Endothelial cell of umbilical vein (primary cell): ENCODE measurements around the gene GALNT2. TPM values are rescaled to one million over a fixed set of nuclear protein-coding genes. Genes with fewer than 3 reads are reported as not detected.

Experiments used
- BruUV-seq: library from RNA; stranded (reverse); fragments of 400-500 nt; replicated peaks from 2 replicates; lab custom pipeline; 2021; lab: Mats Ljungman, UMichigan
- CTCF ChIA-PET: fragments of 300-600, 350-600 bp; sonication (Branson Sonifier 250); formaldehyde crosslinking; loops from one replicate; lab custom pipeline; 2021; ENCODE audit warnings: antibody characterized with exemption, inconsistent platforms; lab: Charles Lee
- POLR2A ChIA-PET: fragments of 300-600, 350-600 bp; sonication (Branson Sonifier 250); formaldehyde crosslinking; loops from one replicate; lab custom pipeline; 2021; ENCODE audit warnings: antibody characterized with exemption, inconsistent platforms; lab: Charles Lee
- DNase-seq: peaks from one replicate; pipeline ENCODE4 v3.0.0-alpha.2; 2011; ENCODE audit warnings: low read depth, low spot score
- FAIRE-seq: peaks from 2 replicates; lab custom pipeline; 2011; peaks lifted over from hg19 to GRCh38; lab: Jason Lieb, UNC
- H2AFZ ChIP-seq: 2 replicates; pipeline ENCODE4 v1.6.0; 2012; ENCODE audit warnings: low read depth, low read length, control low read depth, inconsistent platforms
- H3K27ac ChIP-seq: 2 replicates; pipeline ENCODE4 v1.5.1; 2011; ENCODE audit warnings: low read depth, mild to moderate bottlenecking, control low read depth, low read length, moderate library complexity; ENCODE audit not compliant: insufficient read depth
- H3K27me3 ChIP-seq, 2 experiments: 2 replicates each; pipeline versions ENCODE4 v1.6.0 to v1.6.1; 2011; ENCODE audit warnings: low read length in 2 of 2, mixed read lengths in 1 of 2; ENCODE audit not compliant: control insufficient read depth in 2 of 2, insufficient read depth in 2 of 2
- H3K36me3 ChIP-seq, 2 experiments: 2 replicates in 1 of 2; 3 replicates in 1 of 2; pipeline ENCODE4 v1.5.1; 2011; ENCODE audit warnings: low read length in 2 of 2, mild to moderate bottlenecking in 1 of 2, moderate library complexity in 1 of 2; ENCODE audit not compliant: control insufficient read depth in 2 of 2, insufficient read depth in 2 of 2; ENCODE audit errors: extremely low read depth in 1 of 2
- H3K4me1 ChIP-seq: 3 replicates; pipeline ENCODE4 v1.5.1; 2011; ENCODE audit warnings: mild to moderate bottlenecking, low read length; ENCODE audit not compliant: control insufficient read depth, insufficient read depth; ENCODE audit errors: extremely low read depth
- H3K4me2 ChIP-seq: 2 replicates; pipeline ENCODE4 v1.6.1; 2011; ENCODE audit warnings: low read length, control low read depth, mixed read lengths; ENCODE audit not compliant: insufficient read depth
- H3K4me3 ChIP-seq, 3 experiments: fragments of 200-600 bp in 1 of 3; sonication (generic), shearing (Covaris generic) in 1 of 3; replicated peaks in 1 of 3; 2 replicates each; pipeline ENCODE4 v1.5.1; 2011 to 2016; ENCODE audit warnings: control low read depth in 3 of 3, low read length in 3 of 3, mild to moderate bottlenecking in 2 of 3, inconsistent platforms in 1 of 3, low read depth in 1 of 3, moderate library complexity in 1 of 3; ENCODE audit not compliant: insufficient read depth in 1 of 3
- H3K79me2 ChIP-seq: 2 replicates; pipeline ENCODE4 v1.6.0; 2012; ENCODE audit warnings: low read length, inconsistent platforms; ENCODE audit not compliant: control insufficient read depth, insufficient read depth
- H3K9ac ChIP-seq: replicated peaks from 2 replicates; pipeline ENCODE3; 2011; ENCODE audit warnings: low read length, control low read depth; ENCODE audit not compliant: insufficient read depth; ENCODE audit errors: extremely low read depth
- H3K9me1 ChIP-seq: replicated peaks from 3 replicates; pipeline ENCODE4 v1.6.0; 2011; ENCODE audit warnings: mild to moderate bottlenecking, low read length; ENCODE audit not compliant: control insufficient read depth, insufficient read depth; ENCODE audit errors: extremely low read depth
- H3K9me3 ChIP-seq: replicated peaks from 2 replicates; pipeline ENCODE4 v1.5.1; 2012; ENCODE audit warnings: low read length, inconsistent platforms; ENCODE audit not compliant: control insufficient read depth, insufficient read depth
- H4K20me1 ChIP-seq: replicated peaks from 2 replicates; pipeline ENCODE3; 2011; ENCODE audit warnings: mild to moderate bottlenecking, low read length; ENCODE audit not compliant: control insufficient read depth, insufficient read depth; ENCODE audit errors: extremely low read depth
- CTCF ChIP-seq, 2 donors: IDR thresholded peaks; 1 replicate in 1 of 2; 2 replicates in 1 of 2; pipeline ENCODE4 v1.5.1; 2011; ENCODE audit warnings: low read length in 2 of 2, mild to moderate bottlenecking in 2 of 2, moderate library complexity in 2 of 2, control low read depth in 1 of 2, inconsistent platforms in 1 of 2, low read depth in 1 of 2; ENCODE audit not compliant: insufficient read depth in 1 of 2; ENCODE audit errors: extremely low read depth in 1 of 2
- EZH2 ChIP-seq: IDR thresholded peaks from 2 replicates; pipeline ENCODE4 v1.6.1; 2012; ENCODE audit warnings: borderline replicate concordance, low read depth, mild to moderate bottlenecking, moderate library complexity, low read length, inconsistent platforms; ENCODE audit not compliant: severe bottlenecking
- FOS ChIP-seq: IDR thresholded peaks from 2 replicates; pipeline ENCODE4 v1.6.1; 2011; ENCODE audit warnings: mild to moderate bottlenecking, low read length, moderate library complexity, borderline replicate concordance; ENCODE audit not compliant: insufficient read depth
- GATA2 ChIP-seq: IDR thresholded peaks from 2 replicates; pipeline ENCODE4 v1.7.0; 2011; ENCODE audit warnings: low read depth, mild to moderate bottlenecking, moderate library complexity, mixed read lengths, low read length; ENCODE audit not compliant: insufficient read length, insufficient read depth
- JUN ChIP-seq: IDR thresholded peaks from 2 replicates; pipeline ENCODE4 v1.6.1; 2011; ENCODE audit warnings: borderline replicate concordance, low read depth; ENCODE audit not compliant: insufficient read length, insufficient read depth
- MAX ChIP-seq: IDR thresholded peaks from 2 replicates; pipeline ENCODE4 v1.6.1; 2011; ENCODE audit not compliant: insufficient read depth, insufficient read length
- MYC ChIP-seq: IDR thresholded peaks from one replicate; pipeline ENCODE4 v1.6.1; 2011; ENCODE audit warnings: mild to moderate bottlenecking, low read depth, low read length
- POLR2A ChIP-seq: IDR thresholded peaks from 2 replicates; pipeline ENCODE4 v1.6.1; 2012; ENCODE audit warnings: low read depth, mild to moderate bottlenecking, control low read depth, low read length
- POLR2AphosphoS5 ChIP-seq: IDR thresholded peaks from 2 replicates; pipeline ENCODE4 v1.6.1; 2012; ENCODE audit warnings: low read depth, mild to moderate bottlenecking, control low read depth, low read length, moderate library complexity; ENCODE audit not compliant: insufficient read depth
- dilution Hi-C: fragments of 300-500 bp; cut with MboI; formaldehyde crosslinking; loops from one replicate; pipeline ENCODE4 v1.15.0; 2019; ENCODE audit warnings: low sequenced_read_pairs; ENCODE audit not compliant: extremely low pct_ligation_motif_present
- intact Hi-C: fragments of 100-400 bp; cut with micrococcal nuclease; formaldehyde crosslinking; loops from one replicate; pipeline ENCODE4 v1.10.0; 2022
- polyA plus RNA-seq, 4 experiments: library from polyadenylated mRNA; depleted of rRNA in 3 of 4; stranded (reverse) in 3 of 4; unstranded in 1 of 4; fragments of >200 nt; gene quantifications; 2 replicates each; pipeline versions ENCODE4 v1.2.1 to v1.2.3, GENCODE V29; 2011 to 2012; ENCODE audit warnings: missing spikeins in 1 of 4
- total RNA-seq: library from RNA; stranded (reverse); gene quantifications from 2 replicates; pipeline ENCODE4 v1.2.3, GENCODE V29; 2021

The GALNT2 gene
- total and polyA plus RNA-seq, 2 donors (not counting 3 experiments of a cell fraction or from before 2014, with no cell fraction given), result 56.3 to 77.5 TPM

- FAIRE-seq (no peak), DNase-seq (no peak)
- intact Hi-C loops (loop anchor here (5.0 kb wide), 1 partner anchor 34 kb away; no protein-coding TSS in a partner anchor), dilution Hi-C loops (no loop called here)
- ChIA-PET POLR2A (no interaction called here), CTCF (interaction anchor here (1.0 kb wide), 1 partner anchor 16 kb away, joined by 4 read pairs; no protein-coding TSS in a partner anchor)
- Histone ChIP-seq H3K9me1 (no peaks in the 10 kb centered on the region), H4K20me1 (no peaks in the 10 kb centered on the region), H3K9ac (no peak overlapping the region), H3K4me2 (no peak overlapping the region), H2AFZ (no peak overlapping the region), H3K27me3 (no peaks in the 10 kb centered on the region), H3K36me3 (no peaks in the 10 kb centered on the region), H3K4me1 (peaks cover 28% of the 10 kb centered on the region), H3K27ac (no peak overlapping the region), H3K4me3 (no peak overlapping the region), H3K79me2 (peaks cover 2% of the 10 kb centered on the region), H3K9me3 (no peaks in the 10 kb centered on the region)
- no TSS peak for BruUV-seq
- TF ChIP-seq GATA2 (no peak), FOS (no peak), MAX (no peak), JUN (no peak), EZH2 (no peak), CTCF (IDR thresholded peaks at IDR 0.05; ENCODE audit: extremely low read depth in 1 of 2, insufficient read depth in 1 of 2, low read depth in 1 of 2, low read length in 2 of 2) (no peak), POLR2A (no peak), MYC (no peak), POLR2AphosphoS5 (no peak)
These were observed 41.5 kb downstream of the GALNT2 start for GRCh38 chr1:230108580-230108979.
